Mucosa of descending colon (tissue), 3 donors: Measurements from ENCODE around the gene MARCHF11. TPM values are rescaled to one million over a fixed set of nuclear protein-coding genes. Genes with fewer than 3 reads are reported as not detected.

ENCODE experiments used
- ATAC-seq: fragments of 200-7000 bp; cut with Tn5 transposase; one replicate; pipeline ENCODE4 v1.9.1; 2020; ENCODE audit warnings: mild to moderate bottlenecking, moderate library complexity
- DNase-seq, 3 donors: peaks; one replicate each; pipeline ENCODE4 v3.0.0-alpha.2; 2020
- H3K36me3 ChIP-seq: fragments of 200-600 bp; one replicate; pipeline ENCODE4 v1.8.0; 2021; ENCODE audit warnings: low read depth, mild to moderate bottlenecking
- H3K4me1 ChIP-seq: fragments of 200-600 bp; one replicate; pipeline ENCODE4 v1.8.0; 2021; ENCODE audit warnings: low read depth, mild to moderate bottlenecking
- H3K4me3 ChIP-seq: fragments of 200-600 bp; one replicate; pipeline ENCODE4 v1.8.0; 2021; ENCODE audit warnings: mild to moderate bottlenecking
- H3K9me3 ChIP-seq: fragments of 200-600 bp; one replicate; pipeline ENCODE4 v1.8.0; 2021; ENCODE audit warnings: mild to moderate bottlenecking
- intact Hi-C, 2 donors: fragments of 100-400 bp; cut with DNase I in 1 of 2; cut with micrococcal nuclease in 1 of 2; formaldehyde crosslinking; loops; one replicate each; pipeline versions ENCODE4 v1.11.0 to v1.11.1; 2022; cut with DNase I, micrococcal nuclease
- total RNA-seq, 3 donors: library from RNA; stranded (reverse); fragmentation: NEBNext Ultra II Directional in 2 of 3; extraction: Animal tissue kit (Norgen Biotek cat#: 25700) in 2 of 3; gene quantifications; one replicate each; pipeline versions ENCODE4 v1.2.1 to v1.2.4, GENCODE V29; 2021 to 2023
- TF ChIP-seq, protein P1 (sequence below): fragments of 200-600 bp; IDR thresholded peaks from one replicate; pipeline ENCODE4 v1.8.0; 2022; ENCODE audit warnings: antibody characterized with exemption, mild to moderate bottlenecking
- donor health status: DM: no; HTN: no; CAD: no; lungs with moderate emphysema.
- donor health status: DM: no; HTN: no; CAD: no.
- donor health status: DM: no; HTN: yes; CAD: no.

MARCHF11 gene
- total RNA-seq, 3 donors from 2014 or later = not detected

DNA sequence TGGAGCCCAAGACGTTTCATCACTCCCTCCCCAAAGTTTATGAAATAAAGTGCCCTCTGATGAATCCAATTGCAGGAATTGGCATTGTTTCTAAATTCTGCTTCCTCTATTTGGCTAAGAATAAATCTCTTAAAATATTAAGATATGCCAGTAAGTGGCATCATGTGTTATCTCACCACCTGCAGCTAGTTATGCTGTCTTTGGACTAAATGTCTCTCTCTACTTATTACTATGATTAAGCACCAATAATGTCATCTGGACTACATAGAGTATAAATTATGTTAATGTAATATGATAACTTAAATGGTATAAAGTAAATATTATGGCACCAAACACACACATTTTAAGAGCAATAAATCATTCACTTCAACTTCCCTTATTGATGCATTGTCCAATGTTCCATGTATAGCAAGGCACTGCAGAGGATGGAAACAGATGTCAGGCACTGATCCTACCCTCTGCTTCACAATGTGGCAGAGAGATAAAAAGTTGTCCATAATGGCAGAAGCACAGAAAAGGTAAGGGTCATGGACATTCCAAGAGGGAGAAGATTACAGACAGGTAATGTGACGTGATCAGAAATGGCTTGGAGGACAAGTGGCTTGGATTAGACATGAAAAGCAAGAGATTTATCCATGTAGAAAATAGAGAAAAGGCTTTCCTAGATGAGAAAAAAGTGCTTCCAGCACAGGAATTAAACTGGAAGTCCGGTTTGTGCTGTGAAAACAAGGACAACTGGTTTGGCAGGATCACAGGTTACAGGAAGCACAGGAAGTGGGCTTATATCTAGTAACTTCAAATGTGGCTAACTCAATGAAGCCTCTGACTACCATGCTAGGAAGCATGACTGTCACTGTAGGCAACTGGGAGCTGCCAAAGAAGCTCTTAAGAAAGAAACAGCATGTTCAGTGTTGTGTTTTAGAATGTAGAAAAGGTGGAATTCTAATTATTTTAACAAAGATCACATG is 26.7 kb downstream of the MARCHF11 start:
- Histone ChIP-seq H3K9me3 (no peaks in the 10 kb centered on the region), H3K4me1 (no peaks in the 10 kb centered on the region), H3K36me3 (no peaks in the 10 kb centered on the region), H3K4me3 (no peak overlapping the region)
- intact Hi-C loops = no loop called here
- TF ChIP-seq, protein P1, sequence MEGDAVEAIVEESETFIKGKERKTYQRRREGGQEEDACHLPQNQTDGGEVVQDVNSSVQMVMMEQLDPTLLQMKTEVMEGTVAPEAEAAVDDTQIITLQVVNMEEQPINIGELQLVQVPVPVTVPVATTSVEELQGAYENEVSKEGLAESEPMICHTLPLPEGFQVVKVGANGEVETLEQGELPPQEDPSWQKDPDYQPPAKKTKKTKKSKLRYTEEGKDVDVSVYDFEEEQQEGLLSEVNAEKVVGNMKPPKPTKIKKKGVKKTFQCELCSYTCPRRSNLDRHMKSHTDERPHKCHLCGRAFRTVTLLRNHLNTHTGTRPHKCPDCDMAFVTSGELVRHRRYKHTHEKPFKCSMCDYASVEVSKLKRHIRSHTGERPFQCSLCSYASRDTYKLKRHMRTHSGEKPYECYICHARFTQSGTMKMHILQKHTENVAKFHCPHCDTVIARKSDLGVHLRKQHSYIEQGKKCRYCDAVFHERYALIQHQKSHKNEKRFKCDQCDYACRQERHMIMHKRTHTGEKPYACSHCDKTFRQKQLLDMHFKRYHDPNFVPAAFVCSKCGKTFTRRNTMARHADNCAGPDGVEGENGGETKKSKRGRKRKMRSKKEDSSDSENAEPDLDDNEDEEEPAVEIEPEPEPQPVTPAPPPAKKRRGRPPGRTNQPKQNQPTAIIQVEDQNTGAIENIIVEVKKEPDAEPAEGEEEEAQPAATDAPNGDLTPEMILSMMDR = no peak
- DNase-seq (no peak), ATAC-seq (no peak)

DNA sequence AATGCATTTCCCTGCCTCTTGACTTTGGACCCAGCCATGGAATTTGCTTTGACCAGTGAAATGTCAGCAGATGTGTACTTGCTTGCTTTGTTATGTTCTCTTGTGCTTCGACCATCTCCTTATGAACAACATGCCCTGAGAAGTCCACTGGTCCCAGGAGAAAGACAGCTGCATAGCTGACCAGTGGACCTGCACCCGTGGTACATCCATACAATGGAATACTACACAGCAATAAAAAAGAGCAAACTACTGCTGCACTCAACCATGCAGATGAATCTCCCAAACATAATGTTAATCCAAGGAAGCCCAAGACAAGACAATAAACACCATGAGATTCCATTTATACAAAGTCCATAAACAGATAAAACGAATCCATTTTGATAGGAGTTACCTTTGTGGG is 30.0 kb downstream of the MARCHF11 start:
- no peak for ATAC-seq
- intact Hi-C loops = no loop called here
- no peak overlapping the region for H3K4me3 ChIP-seq
- no peaks in the 10 kb centered on the region for H3K36me3 ChIP-seq
- DNase-seq = no peak
- TF ChIP-seq, protein P1 = no peak
- no peaks in the 10 kb centered on the region for H3K4me1 ChIP-seq
- H3K9me3 ChIP-seq = no peaks in the 10 kb centered on the region

DNA sequence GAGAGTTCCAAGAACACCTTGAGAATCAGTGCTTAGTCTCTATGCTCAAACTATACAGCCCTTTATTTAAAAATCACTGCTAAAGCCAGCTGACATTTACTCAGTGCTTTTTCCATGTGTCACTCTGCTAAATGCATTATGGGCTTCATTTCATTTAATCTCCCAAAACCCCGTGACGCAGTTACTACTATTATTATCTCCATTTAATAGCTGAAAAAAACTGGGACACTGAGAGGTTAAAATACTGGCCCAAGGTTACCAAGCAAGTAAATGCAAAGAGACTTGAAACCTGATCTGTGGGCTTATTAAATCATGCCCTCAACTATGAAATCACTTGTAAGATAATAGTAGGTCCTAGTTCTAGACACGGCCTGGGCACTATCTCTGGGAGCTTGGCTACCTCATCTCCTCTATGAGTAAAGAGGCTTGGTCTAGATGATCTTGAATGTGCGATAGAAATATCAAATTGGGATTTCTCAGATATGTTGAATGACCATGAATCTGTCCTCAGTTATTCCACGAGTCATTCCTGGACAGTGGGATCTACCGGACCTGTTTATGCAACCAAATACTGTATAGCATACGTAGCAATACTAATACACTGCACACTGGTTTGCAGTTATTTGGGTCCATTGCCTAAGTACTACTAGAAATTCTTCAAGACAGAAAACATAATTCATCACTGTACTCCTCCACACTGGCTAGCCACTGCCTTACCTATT is 32.3 kb downstream of the MARCHF11 start:
- no peak for ATAC-seq
- H3K36me3 ChIP-seq = no peaks in the 10 kb centered on the region
- intact Hi-C loops = no loop called here

DNA sequence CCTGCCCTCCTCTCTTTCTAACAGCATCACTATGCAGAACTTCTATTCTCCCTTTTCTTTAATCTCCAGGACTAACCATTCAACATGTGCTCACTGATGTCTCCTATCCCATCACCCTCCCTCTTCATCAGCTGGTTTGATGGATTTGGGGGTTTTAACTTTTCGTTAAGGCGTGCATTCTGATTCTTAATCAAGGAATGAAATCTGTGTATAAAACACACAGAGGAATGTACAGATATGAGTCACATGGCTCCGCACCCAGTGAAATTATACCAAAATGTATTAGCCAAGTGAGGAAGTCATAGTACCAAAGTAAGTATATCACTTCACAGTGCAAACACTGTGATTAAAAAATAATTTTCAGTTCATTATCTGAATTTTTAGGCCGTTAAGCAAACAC is 35.2 kb downstream of the MARCHF11 start:
- no peak for DNase-seq
- H3K4me1 ChIP-seq = no peaks in the 10 kb centered on the region
- no peaks in the 10 kb centered on the region for H3K9me3 ChIP-seq
- TF ChIP-seq, protein P1 = no peak
- no peak for ATAC-seq
- H3K36me3 ChIP-seq = no peaks in the 10 kb centered on the region
- H3K4me3 ChIP-seq = no peak overlapping the region
- intact Hi-C loops = no loop called here

More for the DNA sequence above, 32.3 kb downstream of the MARCHF11 start:
- TF ChIP-seq, protein P1 = no peak
- no peaks in the 10 kb centered on the region for H3K9me3 ChIP-seq
- no peak overlapping the region for H3K4me3 ChIP-seq
- H3K4me1 ChIP-seq = no peaks in the 10 kb centered on the region
- DNase-seq = no peak

DNA sequence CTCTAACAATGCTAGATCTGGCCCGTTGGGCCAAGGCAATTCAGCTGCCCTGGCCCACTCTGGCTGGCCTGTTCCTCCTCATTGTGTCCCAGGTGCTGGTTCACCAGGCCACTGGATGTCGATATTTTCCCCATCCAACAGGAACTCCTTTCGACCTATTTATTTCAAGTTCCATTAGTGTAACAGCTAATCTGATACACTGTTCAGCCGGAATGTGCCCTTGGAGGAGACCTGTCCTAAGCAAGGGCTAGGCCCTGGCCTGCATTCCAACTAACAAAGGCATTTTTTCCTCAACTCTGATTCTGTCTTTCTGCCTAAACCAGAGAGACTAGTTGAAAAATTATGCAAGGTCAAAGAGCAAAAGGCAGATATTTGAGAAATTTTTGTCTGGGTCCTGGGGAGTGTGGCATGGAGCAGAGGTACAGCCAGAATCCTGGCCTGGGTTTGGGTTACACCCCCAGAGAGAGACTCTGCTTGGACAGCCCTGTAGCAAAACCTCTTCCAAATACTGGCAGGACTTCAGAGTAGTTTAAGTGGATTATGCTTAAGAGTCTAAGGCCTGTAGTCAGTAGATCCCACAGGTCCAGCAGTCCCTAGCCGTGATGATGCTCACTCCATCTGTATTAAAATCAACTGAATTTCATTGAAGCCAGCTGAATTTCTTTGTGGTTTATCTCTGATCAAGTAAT is 36.1 kb downstream of the MARCHF11 start:
- no peak for DNase-seq
- no peak for ATAC-seq
- intact Hi-C loops = no loop called here

More for the DNA sequence above, 36.1 kb downstream of the MARCHF11 start:
- Histone ChIP-seq H3K9me3 (no peaks in the 10 kb centered on the region), H3K36me3 (no peaks in the 10 kb centered on the region), H3K4me3 (no peak overlapping the region), H3K4me1 (no peaks in the 10 kb centered on the region)
- TF ChIP-seq, protein P1 = no peak
